GM12874 (cell line): ENCODE measurements around the gene TMEM74B.

ENCODE experiments used
- TF ChIP-seq, protein P1 (sequence below): IDR thresholded peaks from 2 replicates; pipeline ENCODE4 v1.5.1; 2011; ENCODE audit warnings: low read depth, mild to moderate bottlenecking, control low read depth, low read length, moderate library complexity; ENCODE audit not compliant: insufficient read depth

Gene TMEM74B

DNA sequence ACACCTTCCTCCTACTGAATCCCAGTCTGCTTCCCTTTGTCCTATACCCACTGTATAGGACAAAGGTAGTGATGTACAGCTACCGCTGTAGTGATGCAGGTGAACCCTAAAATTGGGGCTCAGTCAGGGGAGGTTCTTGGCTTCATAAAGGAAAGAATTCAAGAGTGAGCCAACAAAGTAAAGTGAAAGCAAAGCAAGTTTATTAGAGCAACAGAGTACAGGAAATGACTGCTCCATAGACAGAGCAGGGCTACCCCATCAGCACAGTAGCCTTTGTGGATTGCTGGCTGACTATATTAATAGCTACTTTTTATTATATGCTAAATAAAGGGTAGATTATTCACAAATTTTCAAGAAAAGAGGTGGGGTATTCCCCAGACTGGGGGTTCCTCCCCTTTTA, 15.2 kb upstream of the TMEM74B start:
- TF ChIP-seq, protein P1, sequence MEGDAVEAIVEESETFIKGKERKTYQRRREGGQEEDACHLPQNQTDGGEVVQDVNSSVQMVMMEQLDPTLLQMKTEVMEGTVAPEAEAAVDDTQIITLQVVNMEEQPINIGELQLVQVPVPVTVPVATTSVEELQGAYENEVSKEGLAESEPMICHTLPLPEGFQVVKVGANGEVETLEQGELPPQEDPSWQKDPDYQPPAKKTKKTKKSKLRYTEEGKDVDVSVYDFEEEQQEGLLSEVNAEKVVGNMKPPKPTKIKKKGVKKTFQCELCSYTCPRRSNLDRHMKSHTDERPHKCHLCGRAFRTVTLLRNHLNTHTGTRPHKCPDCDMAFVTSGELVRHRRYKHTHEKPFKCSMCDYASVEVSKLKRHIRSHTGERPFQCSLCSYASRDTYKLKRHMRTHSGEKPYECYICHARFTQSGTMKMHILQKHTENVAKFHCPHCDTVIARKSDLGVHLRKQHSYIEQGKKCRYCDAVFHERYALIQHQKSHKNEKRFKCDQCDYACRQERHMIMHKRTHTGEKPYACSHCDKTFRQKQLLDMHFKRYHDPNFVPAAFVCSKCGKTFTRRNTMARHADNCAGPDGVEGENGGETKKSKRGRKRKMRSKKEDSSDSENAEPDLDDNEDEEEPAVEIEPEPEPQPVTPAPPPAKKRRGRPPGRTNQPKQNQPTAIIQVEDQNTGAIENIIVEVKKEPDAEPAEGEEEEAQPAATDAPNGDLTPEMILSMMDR: no peak

DNA sequence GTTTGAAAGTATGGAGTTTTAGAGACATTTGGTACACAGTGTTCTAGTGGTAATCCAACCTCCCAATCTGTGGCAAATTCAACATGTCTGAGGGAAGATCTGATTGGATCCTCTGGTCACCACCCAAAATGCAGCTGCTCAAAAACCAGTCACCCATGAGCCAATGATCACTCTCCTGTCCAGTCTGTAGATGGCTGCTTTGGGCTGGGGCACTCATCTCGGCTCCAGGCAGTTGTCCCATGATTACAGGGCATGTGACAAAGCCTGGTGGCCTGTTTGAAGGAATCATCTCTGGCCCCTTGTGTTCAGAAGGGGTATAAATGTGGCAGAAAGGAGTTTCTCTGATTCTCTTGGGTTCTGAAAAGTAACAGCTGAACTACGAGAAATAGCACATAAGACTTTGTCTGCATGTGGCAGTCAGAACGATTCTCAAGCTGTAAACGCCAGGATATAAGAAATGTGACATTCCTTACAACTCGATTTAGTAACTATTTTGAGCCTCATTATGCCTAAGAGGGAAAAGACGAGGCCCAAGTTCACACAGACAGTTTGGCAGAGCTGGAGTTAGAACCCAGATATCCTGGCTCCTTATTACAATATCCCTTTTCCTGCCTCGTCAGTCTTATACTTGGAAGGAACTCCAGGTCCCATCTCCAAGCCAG, 14.6 kb upstream of the TMEM74B start:
- TF ChIP-seq, protein P1: no peak

DNA sequence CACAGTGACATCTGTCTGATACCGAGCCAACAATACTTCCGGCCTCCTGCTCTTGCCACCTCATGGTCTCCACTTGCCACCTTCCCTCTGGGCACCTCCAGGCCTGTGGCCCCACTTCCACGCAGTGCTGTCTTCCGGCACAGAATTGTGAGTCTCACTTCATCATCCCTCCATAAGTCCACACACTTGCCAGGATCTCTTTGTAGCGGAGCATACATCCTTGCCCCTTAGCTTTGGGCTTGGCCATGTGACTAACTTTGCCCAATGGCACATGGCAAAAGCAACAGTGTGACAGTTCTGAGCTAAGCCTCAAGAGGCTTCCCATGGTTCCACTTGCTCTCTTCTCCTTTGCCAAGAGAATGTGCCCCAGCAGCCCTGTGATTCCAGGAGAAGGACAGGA, 14.0 kb upstream of the TMEM74B start:
- TF ChIP-seq, protein P1: no peak

DNA sequence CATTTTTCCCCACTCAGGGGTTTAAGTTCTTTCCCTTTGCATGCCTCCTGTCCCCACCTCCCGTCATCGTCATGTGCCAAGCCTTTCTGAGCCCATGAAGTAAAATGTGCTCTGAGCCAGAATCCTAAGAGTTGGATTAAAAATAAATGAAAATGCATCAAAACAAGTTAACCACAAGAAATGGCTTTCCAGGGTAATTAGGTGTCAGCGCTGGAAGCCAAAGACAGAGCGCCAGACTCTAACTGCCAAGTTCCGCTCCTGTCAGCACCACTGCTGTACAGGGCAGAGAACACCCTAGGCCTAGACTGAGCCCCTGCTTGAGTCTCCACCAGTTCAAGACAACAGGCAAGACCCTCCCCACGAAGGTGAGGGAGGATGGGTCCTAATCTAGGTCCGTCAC, 13.0 kb upstream of the TMEM74B start:
- TF ChIP-seq, protein P1: no peak

DNA sequence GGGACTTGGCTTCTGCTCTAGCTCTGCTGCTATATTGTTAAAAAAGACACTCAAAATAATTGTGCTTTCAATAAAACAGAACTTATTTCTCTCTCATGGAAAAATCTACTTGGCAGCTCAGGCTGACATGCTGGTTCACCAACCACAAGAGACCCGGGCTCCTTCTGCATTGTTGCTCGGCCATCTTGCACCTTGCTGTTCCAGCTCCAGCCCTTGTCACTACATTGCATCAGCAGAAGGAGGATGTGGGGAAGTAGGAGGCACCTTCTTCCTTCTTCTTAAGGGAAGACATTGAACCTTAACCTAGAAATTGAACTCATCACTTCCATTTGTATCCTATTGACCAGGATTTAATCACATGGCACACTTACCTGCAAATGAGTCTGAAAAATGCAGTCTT, 11.9 kb upstream of the TMEM74B start:
- TF ChIP-seq, protein P1: no peak

DNA sequence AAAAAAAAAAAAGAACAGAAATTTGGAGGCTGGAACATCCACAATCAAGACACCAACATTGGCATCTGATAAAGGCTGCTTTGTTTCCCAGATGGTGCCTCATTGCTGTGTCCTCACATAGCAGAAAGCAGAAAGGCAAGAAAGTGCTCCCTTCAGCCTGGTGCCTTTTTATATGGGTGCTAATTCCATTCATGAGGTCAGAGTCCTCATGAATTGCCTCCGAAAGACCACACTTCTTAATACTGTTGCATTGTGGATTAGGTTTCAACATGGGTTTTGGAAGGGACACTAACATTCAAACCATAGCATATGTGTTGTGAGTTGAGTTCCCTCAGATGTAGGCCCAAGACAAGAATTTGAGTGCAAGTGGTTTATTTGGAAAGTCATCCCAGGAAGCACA, 10.4 kb upstream of the TMEM74B start:
- TF ChIP-seq, protein P1: no peak

DNA sequence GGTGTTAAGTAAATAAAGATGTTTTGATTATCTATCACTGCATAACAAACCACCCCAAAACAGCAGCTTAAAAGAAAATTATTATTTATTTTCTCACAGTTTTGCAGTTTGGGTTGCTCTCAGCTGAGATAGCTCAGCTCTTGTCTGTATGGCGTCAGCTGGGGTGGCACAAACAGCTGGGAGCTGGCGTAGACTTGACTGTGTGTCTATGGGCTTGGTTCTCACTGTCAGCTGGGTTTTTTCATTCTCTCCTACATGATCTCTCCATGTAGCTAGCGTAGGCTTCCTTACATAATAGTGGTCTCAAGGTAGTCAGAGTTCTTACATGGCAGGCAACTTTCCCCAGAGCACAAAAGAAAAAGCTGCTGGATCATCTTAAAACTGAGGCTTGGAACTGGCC, 6.5 kb upstream of the TMEM74B start:
- TF ChIP-seq, protein P1: no peak

DNA sequence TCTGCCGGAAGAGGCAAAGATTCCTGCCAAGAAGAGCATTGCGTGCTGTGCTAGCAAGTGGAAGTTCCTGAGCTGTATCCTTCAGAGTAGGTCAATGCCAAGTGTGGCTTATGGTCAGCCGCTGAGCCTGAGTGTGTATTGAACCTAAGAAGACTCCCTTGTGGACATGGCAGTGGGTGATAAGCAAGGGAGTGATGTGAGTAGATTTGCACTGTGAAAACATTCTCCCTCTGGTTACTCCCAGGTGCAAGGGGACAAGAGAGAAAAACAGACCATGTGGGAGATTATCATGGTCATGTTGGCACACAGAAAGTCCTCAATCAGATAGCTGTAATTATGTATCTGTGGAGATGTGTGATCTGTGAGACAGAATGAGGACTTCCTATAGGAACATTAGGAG, 6.1 kb upstream of the TMEM74B start:
- TF ChIP-seq, protein P1: no peak
